ENCODE measurements around the gene RBM12. TPM values are rescaled to one million over a fixed set of nuclear protein-coding genes. Genes with fewer than 3 reads are reported as not detected.

Gene RBM12
- total and polyA plus RNA-seq, 4 donors: 3.4 to 20.0 (median 15.8) TPM

DNA sequence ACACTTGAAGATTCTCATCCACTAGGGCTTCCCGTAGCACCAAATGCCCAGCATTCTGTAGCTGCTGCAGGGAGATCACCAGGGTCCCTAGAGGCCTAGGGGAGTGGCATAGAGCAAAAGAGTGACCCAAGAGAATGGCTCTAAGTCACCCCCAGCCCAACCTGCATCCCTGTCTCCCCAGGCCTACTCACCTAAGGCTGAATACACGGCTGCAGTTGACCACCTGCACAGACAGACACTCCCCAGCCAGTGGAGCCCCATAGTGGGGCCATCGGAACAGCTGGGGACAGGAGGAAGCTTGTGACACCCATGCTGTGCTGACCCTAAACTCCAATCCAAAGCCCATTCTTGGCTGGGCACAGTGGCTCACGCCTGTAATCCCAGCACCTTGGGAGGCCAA lies 58.6 kb downstream of the RBM12 start:
- DNase-seq (ENCODE audit: low spot score): no peak
- H3K27ac ChIP-seq (ENCODE audit: low read depth in 1 of 2, low read length in 2 of 2): no peak overlapping the region
- no peak overlapping the region for H3K9ac ChIP-seq (ENCODE audit: low read depth in 1 of 2, low read length in 2 of 2)
- 94% methylated on average over 4 of the region's 4 CpGs for WGBS
- H3K9me3 ChIP-seq (ENCODE audit: control insufficient read depth in 4 of 4, low read length in 3 of 4): no peaks in the 10 kb centered on the region
- H3K4me3 ChIP-seq (ENCODE audit: low read depth in 1 of 3, low read length in 3 of 3): no peak overlapping the region
- no peaks in the 10 kb centered on the region for H3K27me3 ChIP-seq (ENCODE audit: control insufficient read depth in 4 of 4, insufficient read depth in 4 of 4, low read length in 3 of 4)
- no peaks in the 10 kb centered on the region for H3K36me3 ChIP-seq (ENCODE audit: control insufficient read depth in 4 of 4, insufficient read depth in 3 of 4, low read depth in 1 of 4, low read length in 3 of 4)
- TF ChIP-seq NR2F2 (IDR thresholded peaks at IDR 0.05): no peak
- no peak for TF ChIP-seq FOXA1 (IDR thresholded peaks at IDR 0.05)
- no peak for TF ChIP-seq YY1 (IDR thresholded peaks at IDR 0.05)
- TF ChIP-seq FOXA2 (IDR thresholded peaks at IDR 0.05): no peak
- TF ChIP-seq JUND (IDR thresholded peaks at IDR 0.05): no peak
- TF ChIP-seq SP1 (IDR thresholded peaks at IDR 0.05): no peak
- TF ChIP-seq, protein P1, sequence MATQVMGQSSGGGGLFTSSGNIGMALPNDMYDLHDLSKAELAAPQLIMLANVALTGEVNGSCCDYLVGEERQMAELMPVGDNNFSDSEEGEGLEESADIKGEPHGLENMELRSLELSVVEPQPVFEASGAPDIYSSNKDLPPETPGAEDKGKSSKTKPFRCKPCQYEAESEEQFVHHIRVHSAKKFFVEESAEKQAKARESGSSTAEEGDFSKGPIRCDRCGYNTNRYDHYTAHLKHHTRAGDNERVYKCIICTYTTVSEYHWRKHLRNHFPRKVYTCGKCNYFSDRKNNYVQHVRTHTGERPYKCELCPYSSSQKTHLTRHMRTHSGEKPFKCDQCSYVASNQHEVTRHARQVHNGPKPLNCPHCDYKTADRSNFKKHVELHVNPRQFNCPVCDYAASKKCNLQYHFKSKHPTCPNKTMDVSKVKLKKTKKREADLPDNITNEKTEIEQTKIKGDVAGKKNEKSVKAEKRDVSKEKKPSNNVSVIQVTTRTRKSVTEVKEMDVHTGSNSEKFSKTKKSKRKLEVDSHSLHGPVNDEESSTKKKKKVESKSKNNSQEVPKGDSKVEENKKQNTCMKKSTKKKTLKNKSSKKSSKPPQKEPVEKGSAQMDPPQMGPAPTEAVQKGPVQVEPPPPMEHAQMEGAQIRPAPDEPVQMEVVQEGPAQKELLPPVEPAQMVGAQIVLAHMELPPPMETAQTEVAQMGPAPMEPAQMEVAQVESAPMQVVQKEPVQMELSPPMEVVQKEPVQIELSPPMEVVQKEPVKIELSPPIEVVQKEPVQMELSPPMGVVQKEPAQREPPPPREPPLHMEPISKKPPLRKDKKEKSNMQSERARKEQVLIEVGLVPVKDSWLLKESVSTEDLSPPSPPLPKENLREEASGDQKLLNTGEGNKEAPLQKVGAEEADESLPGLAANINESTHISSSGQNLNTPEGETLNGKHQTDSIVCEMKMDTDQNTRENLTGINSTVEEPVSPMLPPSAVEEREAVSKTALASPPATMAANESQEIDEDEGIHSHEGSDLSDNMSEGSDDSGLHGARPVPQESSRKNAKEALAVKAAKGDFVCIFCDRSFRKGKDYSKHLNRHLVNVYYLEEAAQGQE (IDR thresholded peaks at IDR 0.05): no peak
- no peak for TF ChIP-seq EGR1 (IDR thresholded peaks at IDR 0.05; ENCODE audit: low read depth in 2 of 2)
- TF ChIP-seq, protein P2, sequence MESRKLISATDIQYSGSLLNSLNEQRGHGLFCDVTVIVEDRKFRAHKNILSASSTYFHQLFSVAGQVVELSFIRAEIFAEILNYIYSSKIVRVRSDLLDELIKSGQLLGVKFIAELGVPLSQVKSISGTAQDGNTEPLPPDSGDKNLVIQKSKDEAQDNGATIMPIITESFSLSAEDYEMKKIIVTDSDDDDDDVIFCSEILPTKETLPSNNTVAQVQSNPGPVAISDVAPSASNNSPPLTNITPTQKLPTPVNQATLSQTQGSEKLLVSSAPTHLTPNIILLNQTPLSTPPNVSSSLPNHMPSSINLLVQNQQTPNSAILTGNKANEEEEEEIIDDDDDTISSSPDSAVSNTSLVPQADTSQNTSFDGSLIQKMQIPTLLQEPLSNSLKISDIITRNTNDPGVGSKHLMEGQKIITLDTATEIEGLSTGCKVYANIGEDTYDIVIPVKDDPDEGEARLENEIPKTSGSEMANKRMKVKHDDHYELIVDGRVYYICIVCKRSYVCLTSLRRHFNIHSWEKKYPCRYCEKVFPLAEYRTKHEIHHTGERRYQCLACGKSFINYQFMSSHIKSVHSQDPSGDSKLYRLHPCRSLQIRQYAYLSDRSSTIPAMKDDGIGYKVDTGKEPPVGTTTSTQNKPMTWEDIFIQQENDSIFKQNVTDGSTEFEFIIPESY (IDR thresholded peaks at IDR 0.05): no peak
- no peak for TF ChIP-seq RAD21 (IDR thresholded peaks at IDR 0.05)
- no peak for TF ChIP-seq HNF4G (IDR thresholded peaks at IDR 0.05)
- TF ChIP-seq RXRA (IDR thresholded peaks at IDR 0.05): no peak
- no peak for TF ChIP-seq TAF1 (conservative IDR thresholded peaks at IDR 0.05)
- TF ChIP-seq GABPA (IDR thresholded peaks at IDR 0.05 in 1 of 2, conservative IDR thresholded peaks at IDR 0.05 in 1 of 2): no peak
- TF ChIP-seq, protein P3, sequence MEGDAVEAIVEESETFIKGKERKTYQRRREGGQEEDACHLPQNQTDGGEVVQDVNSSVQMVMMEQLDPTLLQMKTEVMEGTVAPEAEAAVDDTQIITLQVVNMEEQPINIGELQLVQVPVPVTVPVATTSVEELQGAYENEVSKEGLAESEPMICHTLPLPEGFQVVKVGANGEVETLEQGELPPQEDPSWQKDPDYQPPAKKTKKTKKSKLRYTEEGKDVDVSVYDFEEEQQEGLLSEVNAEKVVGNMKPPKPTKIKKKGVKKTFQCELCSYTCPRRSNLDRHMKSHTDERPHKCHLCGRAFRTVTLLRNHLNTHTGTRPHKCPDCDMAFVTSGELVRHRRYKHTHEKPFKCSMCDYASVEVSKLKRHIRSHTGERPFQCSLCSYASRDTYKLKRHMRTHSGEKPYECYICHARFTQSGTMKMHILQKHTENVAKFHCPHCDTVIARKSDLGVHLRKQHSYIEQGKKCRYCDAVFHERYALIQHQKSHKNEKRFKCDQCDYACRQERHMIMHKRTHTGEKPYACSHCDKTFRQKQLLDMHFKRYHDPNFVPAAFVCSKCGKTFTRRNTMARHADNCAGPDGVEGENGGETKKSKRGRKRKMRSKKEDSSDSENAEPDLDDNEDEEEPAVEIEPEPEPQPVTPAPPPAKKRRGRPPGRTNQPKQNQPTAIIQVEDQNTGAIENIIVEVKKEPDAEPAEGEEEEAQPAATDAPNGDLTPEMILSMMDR (IDR thresholded peaks at IDR 0.05; ENCODE audit: low read depth, low read length, missing input control): no peak
- TF ChIP-seq, protein P4, sequence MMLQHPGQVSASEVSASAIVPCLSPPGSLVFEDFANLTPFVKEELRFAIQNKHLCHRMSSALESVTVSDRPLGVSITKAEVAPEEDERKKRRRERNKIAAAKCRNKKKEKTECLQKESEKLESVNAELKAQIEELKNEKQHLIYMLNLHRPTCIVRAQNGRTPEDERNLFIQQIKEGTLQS (IDR thresholded peaks at IDR 0.05): no peak
- TF ChIP-seq HNF4A (conservative IDR thresholded peaks at IDR 0.05): no peak
- TF ChIP-seq, protein P5, sequence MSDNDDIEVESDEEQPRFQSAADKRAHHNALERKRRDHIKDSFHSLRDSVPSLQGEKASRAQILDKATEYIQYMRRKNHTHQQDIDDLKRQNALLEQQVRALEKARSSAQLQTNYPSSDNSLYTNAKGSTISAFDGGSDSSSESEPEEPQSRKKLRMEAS (IDR thresholded peaks at IDR 0.05): no peak
- peaks cover 3 to 8% (median 6%) of the 10 kb centered on the region in 4 donors for H3K4me1 ChIP-seq (ENCODE audit: control insufficient read depth in 4 of 4, insufficient read depth in 4 of 4, low read length in 3 of 4)

Data from liver (tissue), 9 donors.